T-helper 2 cell treated with Interferon-gamma antibody and Interleukin-4, amounts not matched to agents 5 μg/mL and 100 μg/mL, for 36 hours (primary cell): ENCODE results near the gene KPNA3.

Experiments
- DNase-seq: peaks from one replicate; pipeline ENCODE4 v3.0.0; 2021; ENCODE audit warnings: low spot score
- H3K27ac Mint-ChIP-seq: one replicate; pipeline ENCODE4 v1.8.0; 2021; ENCODE audit warnings: mild to moderate bottlenecking, mixed read lengths
- H3K27me3 Mint-ChIP-seq: one replicate; pipeline ENCODE4 v1.8.0; 2021; ENCODE audit warnings: low read depth, mixed read lengths
- H3K36me3 Mint-ChIP-seq: one replicate; pipeline ENCODE4 v1.8.0; 2021; ENCODE audit warnings: low read depth, mixed read lengths
- H3K4me1 Mint-ChIP-seq: one replicate; pipeline ENCODE4 v1.8.0; 2021; ENCODE audit warnings: low read depth, mixed read lengths
- H3K4me3 Mint-ChIP-seq: one replicate; pipeline ENCODE4 v1.8.0; 2022; ENCODE audit warnings: mild to moderate bottlenecking, moderate library complexity, mixed read lengths
- H3K9me3 Mint-ChIP-seq: one replicate; pipeline ENCODE4 v1.8.0; 2021; ENCODE audit warnings: mixed read lengths

KPNA3 gene

GRCh38 chr13:49792550-49793324 lies at the start of gene KPNA3:
Gene KPNA3, minus strand, starts transcription at chr13:49792682. Its CDS starts 176 bp downstream, at chr13:49792506.
- H3K4me3 Mint-ChIP-seq, result peak within 1 kb of the TSS; percentile 95
- peak within 1 kb of the TSS; percentile 93 for H3K27ac Mint-ChIP-seq
- peak; percentile 93 for DNase-seq
- peaks cover 18% of the 10 kb centered on the region for H3K36me3 Mint-ChIP-seq
- H3K27me3 Mint-ChIP-seq, result peaks cover 8% of the 10 kb centered on the region
- H3K9me3 Mint-ChIP-seq, result no peaks in the 10 kb centered on the region
- peaks cover 31% of the 10 kb centered on the region for H3K4me1 Mint-ChIP-seq

DNA sequence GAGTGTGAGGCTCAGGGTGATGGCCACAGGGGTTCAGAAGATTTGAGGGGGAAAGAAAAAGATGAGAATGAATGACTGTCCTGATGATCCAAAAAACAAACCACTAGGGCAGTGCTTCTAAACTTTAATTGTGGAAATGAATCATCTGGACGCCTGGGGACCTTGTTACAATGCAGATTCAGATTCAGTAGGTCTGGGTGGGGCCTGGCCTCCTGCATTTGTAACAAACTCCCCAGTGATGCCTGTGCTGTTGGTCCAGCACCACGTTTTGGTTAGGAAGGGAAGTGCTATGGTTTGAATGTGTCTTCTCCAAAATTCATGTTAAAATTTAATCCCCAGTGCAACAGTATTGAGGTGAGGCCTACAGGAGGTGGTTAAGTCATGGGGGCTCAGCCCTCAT lies 49.5 kb upstream of the KPNA3 start:
- no peaks in the 10 kb centered on the region for H3K9me3 Mint-ChIP-seq
- no peaks in the 10 kb centered on the region for H3K36me3 Mint-ChIP-seq
- no peaks in the 10 kb centered on the region for H3K4me1 Mint-ChIP-seq
- no peak overlapping the region for H3K27ac Mint-ChIP-seq
- no peak for DNase-seq
- H3K4me3 Mint-ChIP-seq, result no peak overlapping the region
- H3K27me3 Mint-ChIP-seq, result peaks cover 7% of the 10 kb centered on the region

DNA sequence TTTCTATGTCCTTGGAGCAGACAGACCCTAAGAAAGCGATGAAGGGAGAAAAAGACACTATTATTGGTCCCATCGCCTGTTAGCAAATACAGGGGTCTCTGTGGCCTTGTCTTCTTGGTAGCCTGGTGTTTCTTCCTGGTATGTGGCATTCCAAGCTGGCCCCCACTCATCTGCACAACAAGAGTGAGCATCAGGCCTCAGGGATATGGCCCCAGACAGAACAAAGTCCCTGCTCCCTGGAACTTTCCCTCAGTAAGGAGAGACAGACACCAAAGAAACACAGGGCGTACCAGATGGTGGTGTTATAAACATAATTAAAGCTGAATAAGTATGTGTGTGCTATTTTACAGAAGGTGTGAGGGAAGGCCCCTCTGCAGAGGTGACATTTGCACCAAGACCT lies 48.2 kb upstream of the KPNA3 start:
- Mint-ChIP-seq H3K27ac (no peak overlapping the region), H3K4me3 (no peak overlapping the region)

GRCh38 chr13:49840266-49840665 lies 47.8 kb upstream of the KPNA3 start:
- no peak overlapping the region for H3K4me3 Mint-ChIP-seq
- no peak overlapping the region for H3K27ac Mint-ChIP-seq
- H3K9me3 Mint-ChIP-seq, result no peaks in the 10 kb centered on the region
- DNase-seq, result no peak
- H3K36me3 Mint-ChIP-seq, result no peaks in the 10 kb centered on the region
- H3K4me1 Mint-ChIP-seq, result no peaks in the 10 kb centered on the region
- H3K27me3 Mint-ChIP-seq, result peaks cover 5% of the 10 kb centered on the region

More for the DNA sequence above, 48.2 kb upstream of the KPNA3 start:
- H3K9me3 Mint-ChIP-seq, result no peaks in the 10 kb centered on the region
- no peaks in the 10 kb centered on the region for H3K4me1 Mint-ChIP-seq
- no peaks in the 10 kb centered on the region for H3K36me3 Mint-ChIP-seq
- DNase-seq, result no peak
- peaks cover 7% of the 10 kb centered on the region for H3K27me3 Mint-ChIP-seq

DNA sequence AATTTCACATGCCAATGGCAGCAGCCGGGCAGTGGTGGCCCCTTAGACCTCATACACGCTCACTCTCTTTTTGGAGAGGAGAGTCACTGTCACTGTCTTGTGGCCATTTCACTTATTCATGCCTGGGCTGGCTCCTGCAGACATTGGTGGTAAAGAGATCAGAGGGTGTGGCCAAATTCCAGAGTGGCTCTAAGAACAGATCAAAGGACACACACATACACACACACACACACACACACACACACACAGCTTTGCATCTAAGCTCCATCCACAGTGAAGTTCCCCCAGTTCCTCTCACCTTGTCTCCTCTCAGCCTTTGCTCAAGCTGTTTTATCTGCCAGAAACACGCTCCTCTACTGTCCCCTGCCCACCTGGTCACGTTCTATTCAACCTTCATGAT lies 46.5 kb upstream of the KPNA3 start:
- Mint-ChIP-seq H3K4me3 (no peak overlapping the region), H3K9me3 (no peaks in the 10 kb centered on the region), H3K27ac (no peak overlapping the region), H3K4me1 (no peaks in the 10 kb centered on the region), H3K36me3 (no peaks in the 10 kb centered on the region), H3K27me3 (peaks cover 2% of the 10 kb centered on the region)
- no peak for DNase-seq

DNA sequence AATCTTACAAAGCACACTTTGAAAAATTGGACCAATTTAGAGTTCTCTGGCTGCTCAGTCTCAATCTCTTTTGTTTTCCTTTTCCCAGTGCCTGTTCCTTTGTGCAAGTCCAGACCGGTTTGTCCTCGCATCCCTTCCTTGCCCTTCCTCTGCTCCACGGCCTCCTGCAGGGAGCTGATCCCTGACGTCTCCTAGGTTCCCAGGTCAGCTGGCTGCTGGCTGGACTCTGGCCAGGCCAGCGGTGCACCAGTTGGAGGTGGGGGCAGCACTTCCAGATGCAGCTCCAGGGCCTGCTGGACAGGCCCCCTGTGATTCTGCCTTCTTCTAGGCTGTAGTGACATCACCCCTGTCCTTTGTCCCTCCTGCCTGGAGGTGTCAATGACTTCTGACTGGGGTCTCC lies 44.0 kb upstream of the KPNA3 start:
- no peaks in the 10 kb centered on the region for H3K9me3 Mint-ChIP-seq
- H3K4me1 Mint-ChIP-seq, result no peaks in the 10 kb centered on the region
- no peak overlapping the region for H3K27ac Mint-ChIP-seq
- peaks cover 3% of the 10 kb centered on the region for H3K27me3 Mint-ChIP-seq
- DNase-seq, result no peak
- H3K36me3 Mint-ChIP-seq, result no peaks in the 10 kb centered on the region
- H3K4me3 Mint-ChIP-seq, result no peak overlapping the region

GRCh38 chr13:49833402-49833801 lies 40.9 kb upstream of the KPNA3 start:
- H3K9me3 Mint-ChIP-seq, result peaks cover 3% of the 10 kb centered on the region
- H3K27me3 Mint-ChIP-seq, result peaks cover 19% of the 10 kb centered on the region
- H3K4me1 Mint-ChIP-seq, result no peaks in the 10 kb centered on the region
- no peak overlapping the region for H3K27ac Mint-ChIP-seq
- no peak for DNase-seq
- H3K4me3 Mint-ChIP-seq, result no peak overlapping the region
- H3K36me3 Mint-ChIP-seq, result no peaks in the 10 kb centered on the region

DNA sequence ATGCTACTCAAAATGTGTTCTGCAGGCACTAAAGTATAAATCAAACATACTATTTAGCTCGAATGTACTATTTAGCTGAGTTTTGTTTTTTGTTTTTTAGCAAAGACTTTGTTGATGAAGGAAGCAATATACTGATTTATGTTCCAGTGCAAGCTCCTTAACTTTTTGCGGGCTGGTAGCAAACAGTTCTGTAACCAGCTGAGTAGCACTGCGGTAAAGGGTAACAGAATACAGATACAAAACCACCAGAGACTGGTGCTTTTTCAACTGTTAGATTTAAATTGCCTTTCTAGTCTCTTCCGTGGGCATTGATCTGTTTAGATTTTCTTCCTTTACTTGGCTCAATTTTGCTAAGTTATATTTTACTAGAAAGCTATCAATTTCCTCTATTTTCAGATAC lies 39.0 kb upstream of the KPNA3 start:
- H3K27me3 Mint-ChIP-seq, result peaks cover 19% of the 10 kb centered on the region
- no peaks in the 10 kb centered on the region for H3K4me1 Mint-ChIP-seq
- no peak overlapping the region for H3K4me3 Mint-ChIP-seq
- H3K27ac Mint-ChIP-seq, result no peak overlapping the region
- peaks cover 3% of the 10 kb centered on the region for H3K9me3 Mint-ChIP-seq
- no peaks in the 10 kb centered on the region for H3K36me3 Mint-ChIP-seq
- DNase-seq, result no peak

DNA sequence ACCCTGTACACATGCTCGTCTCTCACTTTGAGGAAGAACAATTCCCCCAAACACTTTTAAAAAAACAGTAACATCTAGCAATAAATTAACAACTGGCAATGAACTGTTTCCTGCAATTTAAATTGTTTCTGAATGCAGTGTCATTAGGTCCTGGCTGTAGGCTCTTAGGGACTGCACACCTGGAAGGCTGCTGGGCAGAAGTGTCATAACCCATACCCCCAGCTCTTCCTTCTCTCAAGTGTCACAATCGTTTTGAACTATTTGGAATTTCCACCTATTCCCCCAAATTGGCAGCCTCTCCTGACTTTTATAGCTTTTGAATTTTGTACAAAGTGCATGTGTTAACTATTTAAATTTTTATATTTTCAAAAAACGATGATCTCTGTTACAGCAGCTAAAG lies 38.2 kb upstream of the KPNA3 start:
- Mint-ChIP-seq H3K4me3 (no peak overlapping the region), H3K9me3 (peaks cover 3% of the 10 kb centered on the region), H3K36me3 (no peaks in the 10 kb centered on the region), H3K27ac (no peak overlapping the region), H3K4me1 (no peaks in the 10 kb centered on the region), H3K27me3 (peaks cover 21% of the 10 kb centered on the region)
- DNase-seq, result no peak

DNA sequence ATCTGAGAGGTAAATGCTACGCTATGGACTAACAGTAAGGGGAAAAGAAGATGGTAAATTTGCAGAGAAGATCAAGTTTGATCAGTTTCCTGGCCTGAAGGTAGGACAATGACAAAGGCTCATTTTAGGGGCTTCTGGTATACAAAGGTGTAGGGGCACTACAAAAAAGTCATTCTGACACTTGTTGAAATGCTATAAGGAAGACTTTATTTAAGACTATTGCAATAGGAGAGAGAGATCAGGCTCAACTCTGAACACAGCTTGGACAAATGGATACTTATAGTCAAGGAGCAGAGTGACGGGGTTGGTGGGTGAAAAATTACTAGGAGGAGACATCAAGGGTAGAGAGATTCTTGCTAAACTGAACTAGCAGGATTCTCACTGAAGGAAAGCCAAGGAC lies 37.2 kb upstream of the KPNA3 start:
- H3K4me1 Mint-ChIP-seq, result no peaks in the 10 kb centered on the region
- H3K27me3 Mint-ChIP-seq, result peaks cover 22% of the 10 kb centered on the region
- DNase-seq, result no peak
- peaks cover 3% of the 10 kb centered on the region for H3K9me3 Mint-ChIP-seq
- H3K36me3 Mint-ChIP-seq, result no peaks in the 10 kb centered on the region
- no peak overlapping the region for H3K4me3 Mint-ChIP-seq
- no peak overlapping the region for H3K27ac Mint-ChIP-seq

- Mint-ChIP-seq H3K27me3 (peaks cover 25% of the 10 kb centered on the region), H3K4me1 (no peaks in the 10 kb centered on the region), H3K27ac (no peak overlapping the region), H3K36me3 (no peaks in the 10 kb centered on the region), H3K4me3 (no peak overlapping the region), H3K9me3 (peaks cover 3% of the 10 kb centered on the region)
- DNase-seq, result no peak
These were observed 36.0 kb upstream of the KPNA3 start for GRCh38 chr13:49828453-49828852.

- H3K9me3 Mint-ChIP-seq, result peaks cover 3% of the 10 kb centered on the region
- no peaks in the 10 kb centered on the region for H3K36me3 Mint-ChIP-seq
- no peak overlapping the region for H3K27ac Mint-ChIP-seq
- H3K4me1 Mint-ChIP-seq, result no peaks in the 10 kb centered on the region
- H3K27me3 Mint-ChIP-seq, result peaks cover 25% of the 10 kb centered on the region
- no peak overlapping the region for H3K4me3 Mint-ChIP-seq
- DNase-seq, result no peak
These were observed 35.4 kb upstream of the KPNA3 start for GRCh38 chr13:49827891-49828290.

- Mint-ChIP-seq H3K4me1 (no peaks in the 10 kb centered on the region), H3K36me3 (no peaks in the 10 kb centered on the region), H3K27ac (no peak overlapping the region), H3K9me3 (peaks cover 3% of the 10 kb centered on the region), H3K4me3 (no peak overlapping the region), H3K27me3 (peaks cover 22% of the 10 kb centered on the region)
- DNase-seq, result no peak
These were observed 34.9 kb upstream of the KPNA3 start for GRCh38 chr13:49827336-49827735.

- no peaks in the 10 kb centered on the region for H3K4me1 Mint-ChIP-seq
- H3K27me3 Mint-ChIP-seq, result peaks cover 13% of the 10 kb centered on the region
- no peaks in the 10 kb centered on the region for H3K36me3 Mint-ChIP-seq
- H3K27ac Mint-ChIP-seq, result no peak overlapping the region
- H3K9me3 Mint-ChIP-seq, result no peaks in the 10 kb centered on the region
- no peak for DNase-seq
- no peak overlapping the region for H3K4me3 Mint-ChIP-seq
These were observed 28.9 kb upstream of the KPNA3 start for GRCh38 chr13:49821216-49822009.
